Activated CD4-positive, alpha-beta T cell treated with anti-CD3 and anti-CD28 coated beads, Interleukin-2, Interleukin-6, amounts not matched to agents 100 ng/mL and 50 ng/mL, durations not matched to agents 16 hours and 8 hours (primary cell): ENCODE measurements around the gene TMEM169.
A peak's percentile ranks its signal among the peaks of the same experiment; 100 is the strongest.
"Not testable (repeated sequence)": the region's sequence is repeated elsewhere in the genome, so short reads cannot be mapped to it uniquely, and the experiment has no call there.

Source experiments
- DNase-seq: peaks from one replicate; pipeline ENCODE4 v3.0.0-alpha.2; 2020

Gene TMEM169

DNA sequence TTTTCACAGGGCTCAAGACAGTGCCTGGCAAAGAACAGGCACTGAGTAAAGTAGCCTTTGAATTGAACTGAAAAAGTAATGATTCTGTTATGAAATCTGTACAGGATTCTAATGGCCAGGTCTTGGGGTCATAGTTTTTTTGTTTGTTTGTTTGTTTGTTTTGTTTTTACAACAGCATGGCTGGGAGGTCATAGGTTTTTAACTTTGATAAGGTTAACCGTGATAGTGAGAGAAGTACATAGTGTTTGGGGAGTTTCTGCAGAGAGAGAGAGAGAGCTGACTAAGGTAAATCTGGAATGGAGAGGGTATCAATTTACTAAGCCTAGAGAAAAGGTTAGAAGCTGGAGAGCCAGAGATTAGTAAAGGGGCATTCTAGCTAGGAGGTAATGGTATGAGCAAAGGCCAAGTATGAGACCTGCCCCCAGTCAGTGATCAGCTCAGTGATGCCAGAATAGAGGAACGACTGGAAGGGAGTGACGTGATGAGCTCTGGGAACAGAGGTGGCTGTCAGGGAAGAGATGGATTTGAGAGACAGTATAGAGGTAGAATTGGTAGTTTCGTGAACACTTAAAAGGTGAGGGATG lies 53.3 kb downstream of the TMEM169 start:
- DNase-seq = no peak

GRCh38 chr2:216139884-216140283 lies 58.2 kb downstream of the TMEM169 start:
- peak; percentile 28 for DNase-seq

DNA sequence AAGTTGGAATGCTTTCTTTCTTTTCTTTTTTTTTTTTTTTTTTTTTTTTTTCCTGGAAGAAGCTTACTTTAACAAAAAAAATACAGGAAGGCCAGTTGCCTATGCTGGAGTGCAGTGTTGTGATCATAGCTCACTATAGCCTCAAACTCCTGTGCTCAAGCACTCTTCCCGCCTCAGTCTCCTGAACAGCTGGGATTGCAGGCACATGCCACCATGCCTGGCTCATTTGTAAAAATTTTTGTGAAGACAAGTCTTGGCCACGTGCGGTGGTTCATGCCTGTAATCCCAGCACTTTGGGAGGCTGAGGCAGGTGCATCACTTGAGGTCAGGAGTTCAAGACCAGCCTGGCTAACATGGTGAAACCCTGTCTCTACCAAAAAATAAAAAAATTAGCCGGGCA lies 59.8 kb downstream of the TMEM169 start:
- DNase-seq = not testable (repeated sequence)

- peak; percentile 75 for DNase-seq
Observed at GRCh38 chr2:216142540-216142939, 60.8 kb downstream of the TMEM169 start.

DNA sequence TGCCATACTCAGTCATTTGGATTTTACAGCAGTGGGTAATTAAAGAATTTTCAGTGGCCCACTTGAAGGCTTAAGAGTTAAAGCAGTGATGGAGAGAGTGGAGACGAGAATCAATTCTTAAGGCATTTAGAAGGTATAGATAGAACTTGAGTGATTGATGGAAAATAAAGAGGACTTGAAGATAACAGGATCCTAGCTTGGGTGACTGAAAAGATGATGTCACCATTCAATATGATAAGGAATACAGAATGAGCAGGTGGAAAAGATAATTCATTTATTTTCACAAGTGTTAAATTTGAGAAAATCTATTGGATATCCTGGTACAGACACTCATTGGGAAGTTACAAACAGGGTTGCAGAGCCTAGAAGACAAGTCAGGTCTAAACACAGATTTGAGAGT lies 62.7 kb downstream of the TMEM169 start:
- DNase-seq = no peak

GRCh38 chr2:216144857-216145256 lies 63.1 kb downstream of the TMEM169 start:
- DNase-seq = no peak

DNA sequence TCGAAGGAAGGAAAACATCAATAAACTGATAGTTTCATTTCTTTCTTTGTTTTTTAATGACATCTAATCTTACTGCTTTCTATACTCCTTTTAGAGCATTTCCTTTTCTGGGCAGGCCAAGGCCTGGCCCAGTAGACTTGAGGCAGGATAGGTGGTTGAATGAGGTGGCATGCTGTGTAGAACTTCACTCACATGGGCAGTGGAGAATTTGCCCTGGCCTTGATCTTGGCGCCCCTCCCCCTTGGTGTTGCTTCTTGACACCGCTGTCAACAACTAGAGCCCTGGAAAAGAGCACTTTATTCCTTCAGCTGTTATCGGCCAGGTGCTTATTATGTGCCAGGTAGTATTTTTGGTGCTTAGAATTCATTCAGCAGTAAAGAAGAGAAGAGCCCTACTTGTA lies 64.9 kb downstream of the TMEM169 start:
- DNase-seq = no peak

DNA sequence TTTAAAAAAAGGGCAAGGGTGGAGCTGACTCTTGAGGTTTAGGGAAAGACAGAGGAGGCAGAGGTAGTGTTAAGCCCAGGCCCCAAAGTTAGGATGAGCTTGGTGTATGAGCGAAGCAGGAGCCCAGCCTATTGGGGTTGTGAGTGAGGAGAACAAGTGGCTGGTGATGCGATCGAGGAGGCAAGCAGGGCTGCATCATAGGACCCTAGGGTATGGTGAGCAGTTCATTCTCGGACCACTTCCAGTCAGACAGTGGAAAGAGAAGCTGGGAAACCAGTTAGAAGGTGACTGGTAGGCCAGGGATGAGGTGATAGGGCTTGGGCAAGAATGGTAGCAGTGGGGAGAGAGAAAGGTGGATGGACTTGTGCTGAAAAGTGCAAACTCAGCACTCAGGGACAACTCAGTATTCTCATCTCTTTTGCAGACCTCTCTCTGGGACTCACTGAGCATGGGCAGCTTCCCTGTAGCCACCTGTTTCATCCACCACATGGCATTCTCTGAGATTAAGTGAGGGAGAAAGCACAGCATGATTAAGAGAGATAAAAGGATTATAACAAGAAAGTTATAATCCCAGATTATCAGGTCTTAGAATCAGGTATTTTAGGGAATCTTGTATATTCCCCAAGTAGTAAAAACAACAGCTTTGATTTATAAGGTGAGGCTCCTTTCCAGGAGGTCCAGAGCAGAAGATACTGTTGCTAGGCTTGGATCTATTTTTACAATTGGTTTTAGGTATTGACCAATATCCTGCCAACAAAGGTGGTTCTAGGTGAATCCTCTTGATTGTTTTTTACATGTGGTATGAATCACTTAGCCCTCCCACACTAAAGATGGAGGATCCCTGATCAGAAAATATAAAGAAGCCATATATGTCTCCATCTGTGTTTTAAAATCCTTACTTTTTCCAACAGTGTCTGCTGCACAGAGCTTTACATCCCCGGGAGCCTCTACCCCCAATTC lies 65.7 kb downstream of the TMEM169 start:
- DNase-seq = no peak

GRCh38 chr2:216148983-216149382 lies 67.3 kb downstream of the TMEM169 start:
- no peak for DNase-seq

GRCh38 chr2:216149741-216150140 lies 68.0 kb downstream of the TMEM169 start:
- DNase-seq = no peak

DNA sequence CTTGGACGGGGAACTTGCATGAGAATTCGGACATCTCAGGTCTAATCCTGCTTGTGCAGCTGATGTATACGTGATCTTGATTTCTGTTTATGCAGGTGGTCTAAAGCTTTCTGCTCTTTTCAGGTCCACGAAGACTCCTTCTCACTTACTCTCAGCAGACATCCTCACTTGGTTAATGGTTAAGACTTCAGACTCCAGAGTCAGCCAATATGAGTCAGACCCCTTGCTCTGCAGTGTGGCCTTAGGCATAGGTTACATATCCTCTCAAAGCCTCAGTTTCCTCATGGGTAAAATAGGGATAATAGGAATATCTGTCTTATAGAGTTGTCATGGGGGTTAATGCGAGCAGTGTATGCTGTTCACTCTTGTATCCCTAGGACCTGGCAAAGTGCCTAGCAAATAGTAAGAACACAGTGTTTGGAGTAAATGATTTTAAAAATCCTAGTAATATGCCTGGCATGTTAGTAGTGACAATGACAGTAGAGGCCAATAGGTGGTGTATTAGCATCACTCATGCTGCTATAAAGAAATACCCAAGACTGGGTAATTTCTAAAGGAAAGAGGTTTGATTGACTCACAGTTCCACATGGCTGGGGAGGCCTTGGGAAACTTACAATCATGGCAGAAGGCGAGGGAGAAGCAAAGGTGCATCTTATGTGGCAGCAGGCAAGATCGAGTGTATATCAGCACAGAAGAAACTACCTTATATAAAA lies 69.8 kb downstream of the TMEM169 start:
- DNase-seq = no peak
